UCSD-AML1 (cell line): ENCODE measurements around the gene SEPTIN11.
"Not testable (repeated sequence)": the region's sequence is repeated elsewhere in the genome, so short reads cannot be mapped to it uniquely, and the experiment has no call there.

Experiments
- DNase-seq: peaks from one replicate; lab custom pipeline; 2025; ENCODE audit not compliant: unreplicated experiment; lab: John Stamatoyannopoulos, UW

SEPTIN11 gene

DNA sequence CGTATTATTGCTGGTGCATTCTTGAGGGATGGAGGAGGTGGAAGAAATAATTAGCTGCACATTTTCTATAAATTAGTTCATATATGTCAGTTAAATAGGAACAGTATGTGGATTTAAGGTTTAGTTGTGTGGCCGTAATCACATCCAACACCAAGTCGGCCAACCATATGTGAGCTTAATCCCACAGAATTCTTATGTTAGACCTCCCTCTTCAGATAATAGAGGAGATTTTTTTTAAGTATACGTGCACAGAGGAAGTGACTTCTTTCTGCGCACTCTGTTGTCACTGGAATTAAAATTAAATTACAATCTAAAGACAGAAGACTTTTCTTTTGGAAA, 2.1 kb downstream of the SEPTIN11 start:
- DNase-seq: no peak

DNA sequence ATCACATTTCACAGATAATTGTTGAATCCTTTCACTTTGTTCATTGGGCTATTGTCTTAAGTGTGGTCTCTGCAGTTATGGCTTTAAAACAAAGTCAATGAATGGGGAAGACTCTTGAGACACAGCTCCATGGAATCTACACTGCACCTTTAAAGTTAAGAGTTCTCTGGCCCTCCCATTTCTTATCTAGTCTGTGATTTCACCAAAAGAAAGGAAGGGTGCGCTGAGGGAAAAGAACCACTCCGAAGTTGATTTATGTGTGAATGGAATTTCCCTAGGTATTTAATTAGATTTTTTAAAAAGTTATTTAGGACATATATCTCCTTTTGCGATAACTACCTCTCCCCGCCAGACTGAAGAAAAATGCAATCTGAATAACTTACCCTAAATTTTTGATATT, 2.5 kb downstream of the SEPTIN11 start:
- no peak for DNase-seq

DNA sequence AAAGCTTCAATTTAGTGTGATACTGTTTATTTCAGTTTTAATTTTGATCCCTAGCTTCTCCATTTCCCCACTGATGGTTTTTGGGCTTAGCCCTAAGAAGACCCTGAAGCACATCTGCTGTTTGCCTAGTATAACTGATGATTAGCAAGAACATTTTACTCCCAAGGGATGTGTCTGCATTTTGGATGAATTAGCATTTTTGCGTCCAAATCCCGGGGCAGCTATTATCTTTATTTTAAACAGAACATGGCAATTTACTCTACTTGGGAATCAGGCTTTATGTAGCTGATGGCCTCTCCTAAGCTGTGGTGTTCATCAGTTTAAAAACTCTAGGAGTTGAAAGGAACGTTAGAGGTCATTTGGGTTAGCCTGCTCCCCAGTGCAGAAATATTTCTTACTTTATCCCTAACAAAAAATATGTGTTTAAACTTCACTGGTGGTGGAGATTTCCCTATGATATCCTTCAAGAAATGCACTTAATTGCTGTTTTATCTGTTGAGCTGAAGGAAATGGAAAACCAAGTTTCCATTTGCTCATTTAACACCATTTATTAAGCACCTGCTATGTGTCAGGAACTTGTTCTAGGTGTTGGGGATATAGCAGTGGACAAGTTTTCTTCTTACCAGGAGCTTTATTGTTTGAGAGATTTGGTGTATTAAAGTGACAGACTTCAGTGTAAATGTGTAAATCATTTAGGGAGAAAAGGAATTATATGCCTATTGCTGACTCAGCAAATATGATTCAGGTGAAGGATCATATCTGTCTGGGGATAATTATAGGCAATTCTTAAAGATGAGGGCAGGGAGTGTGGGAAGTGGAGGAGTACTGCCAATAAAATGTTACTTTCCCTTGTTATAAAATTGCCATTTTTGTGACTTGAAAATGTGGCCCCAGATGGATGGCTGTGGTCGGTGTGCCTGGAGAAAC, 3.4 kb downstream of the SEPTIN11 start:
- DNase-seq: no peak

DNA sequence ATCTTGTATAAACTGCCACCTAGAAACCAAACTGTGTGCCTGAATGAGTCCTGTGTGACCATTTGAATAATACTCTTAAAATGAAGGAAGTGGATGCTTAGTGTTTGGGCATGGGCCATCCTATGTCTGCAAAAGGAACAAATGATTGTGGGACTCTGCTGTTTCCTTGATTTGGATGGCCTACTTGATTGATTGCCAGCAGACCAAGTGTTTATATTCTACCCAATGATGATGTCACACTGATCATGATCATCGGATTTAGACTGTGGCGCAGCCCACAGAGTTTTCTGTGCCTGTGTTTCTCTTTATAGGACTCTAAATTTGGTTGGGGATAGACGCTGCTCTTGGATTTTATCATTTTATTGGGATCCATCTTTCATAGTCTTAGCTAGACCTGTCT, 4.4 kb downstream of the SEPTIN11 start:
- DNase-seq: no peak

DNA sequence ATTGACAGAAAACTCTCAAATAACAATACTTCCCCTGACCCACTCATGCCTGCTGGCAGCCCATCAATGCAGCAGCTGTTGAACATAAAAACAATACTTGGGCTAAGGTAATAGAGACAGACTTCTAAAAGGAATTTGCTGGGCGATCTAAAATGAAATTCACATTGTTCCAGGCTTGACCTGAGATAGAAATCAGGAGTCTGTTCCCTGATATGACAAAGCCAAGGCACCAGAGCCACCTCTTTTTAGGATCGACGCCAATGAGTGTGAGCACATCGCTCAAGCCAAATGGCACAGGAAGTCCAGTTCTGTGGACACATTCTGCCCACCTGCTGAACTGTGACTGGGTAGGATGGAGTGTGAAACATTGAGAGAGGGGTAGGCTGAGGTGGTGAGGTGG, 4.9 kb downstream of the SEPTIN11 start:
- DNase-seq: no peak

- DNase-seq: no peak
Observed at GRCh38 chr4:76955182-76955581, 5.6 kb downstream of the SEPTIN11 start.

- DNase-seq: no peak
Observed at GRCh38 chr4:76957004-76957738, 7.6 kb downstream of the SEPTIN11 start.

DNA sequence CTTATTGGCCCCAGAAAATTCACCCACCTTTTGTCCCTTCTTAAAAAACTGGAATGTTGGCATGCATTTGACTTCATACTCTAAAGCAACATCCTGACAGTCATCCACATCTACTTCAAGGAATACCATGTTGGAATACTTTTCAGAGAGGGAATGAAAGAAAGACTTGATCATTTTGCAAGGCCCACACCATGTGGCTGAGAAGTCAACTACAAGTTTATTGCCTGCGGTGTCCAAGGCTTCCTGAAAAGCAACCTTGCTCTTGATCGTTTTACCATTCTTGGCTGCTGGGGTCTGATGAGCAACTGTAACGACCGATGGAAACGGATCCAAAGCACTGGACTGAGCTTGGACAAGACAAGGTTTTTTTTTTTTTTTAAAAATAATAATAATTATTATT, 9.3 kb downstream of the SEPTIN11 start:
- DNase-seq: no peak

- no peak for DNase-seq
Observed at GRCh38 chr4:76960014-76960413, 10.5 kb downstream of the SEPTIN11 start.

DNA sequence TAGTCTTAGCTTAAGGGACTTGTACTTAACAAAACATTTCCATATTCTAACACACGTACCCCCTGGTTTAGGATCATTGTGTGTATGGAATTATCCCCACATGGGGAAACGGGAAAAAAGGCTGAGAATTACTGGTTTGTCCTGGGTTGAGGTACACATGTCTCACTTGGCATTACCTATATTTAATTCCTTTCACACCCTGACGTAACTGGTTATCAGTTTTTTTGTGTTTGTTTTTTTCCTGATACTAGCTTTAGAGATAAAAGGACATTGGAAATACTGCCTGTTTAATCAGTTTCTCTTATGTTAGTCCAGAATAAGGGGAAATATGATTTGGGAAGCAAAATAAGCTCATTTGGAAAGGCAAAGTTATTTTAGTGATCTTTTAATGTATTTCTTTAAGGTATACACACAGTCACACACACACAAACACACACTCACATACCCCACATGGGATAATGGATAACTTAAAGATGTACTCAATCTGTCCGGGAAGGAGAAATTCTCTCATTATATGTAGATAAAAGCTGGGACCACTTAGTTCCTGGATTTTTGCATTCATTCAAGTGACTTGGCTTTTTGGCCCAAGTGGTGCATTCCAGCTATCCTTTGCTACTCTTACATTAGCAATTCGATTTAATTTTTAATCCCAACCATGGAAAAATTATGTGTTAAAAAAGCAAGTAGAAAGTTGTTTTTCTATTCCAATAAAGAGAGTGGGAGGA, 13.0 kb downstream of the SEPTIN11 start:
- DNase-seq: no peak

- no peak for DNase-seq
Observed at GRCh38 chr4:76963131-76963750, 13.7 kb downstream of the SEPTIN11 start.

- DNase-seq: not testable (repeated sequence)
Observed at GRCh38 chr4:76963927-76964326, 14.4 kb downstream of the SEPTIN11 start.

GRCh38 chr4:76964769-76965168, 15.2 kb downstream of the SEPTIN11 start:
- DNase-seq: no peak

DNA sequence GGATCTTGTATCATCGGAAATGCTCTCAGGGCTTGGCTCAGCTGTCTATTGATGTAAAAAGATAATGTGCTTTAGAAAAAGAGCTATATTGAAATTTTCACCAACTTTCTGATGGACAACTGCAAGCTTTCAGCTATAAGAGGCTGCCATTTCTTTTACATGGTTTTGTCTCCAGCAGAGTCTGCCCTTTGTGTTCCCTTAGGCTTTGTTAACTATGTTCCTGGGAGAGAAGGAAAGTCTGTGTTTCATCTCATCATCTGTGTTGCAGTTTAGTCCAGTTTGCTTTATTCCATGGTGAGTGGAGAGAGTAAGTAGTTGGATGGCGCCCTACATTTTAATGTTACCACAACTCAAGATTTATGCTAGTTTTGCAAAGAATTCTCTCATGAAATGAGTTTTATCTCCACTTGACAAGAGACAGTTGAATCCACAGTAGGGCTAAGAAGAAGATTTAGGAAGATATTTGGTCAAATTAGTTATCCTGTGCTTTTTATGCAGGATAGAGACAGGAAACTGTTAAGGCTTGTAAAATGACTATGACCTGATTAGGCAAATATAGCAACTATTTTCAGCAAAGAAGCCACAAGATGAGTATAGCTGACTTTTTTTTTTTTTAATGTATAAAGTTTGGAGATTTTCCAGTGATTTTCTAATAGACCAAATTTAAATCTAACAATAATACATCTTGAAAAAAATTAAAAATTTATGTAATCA, 16.5 kb downstream of the SEPTIN11 start:
- DNase-seq: no peak

DNA sequence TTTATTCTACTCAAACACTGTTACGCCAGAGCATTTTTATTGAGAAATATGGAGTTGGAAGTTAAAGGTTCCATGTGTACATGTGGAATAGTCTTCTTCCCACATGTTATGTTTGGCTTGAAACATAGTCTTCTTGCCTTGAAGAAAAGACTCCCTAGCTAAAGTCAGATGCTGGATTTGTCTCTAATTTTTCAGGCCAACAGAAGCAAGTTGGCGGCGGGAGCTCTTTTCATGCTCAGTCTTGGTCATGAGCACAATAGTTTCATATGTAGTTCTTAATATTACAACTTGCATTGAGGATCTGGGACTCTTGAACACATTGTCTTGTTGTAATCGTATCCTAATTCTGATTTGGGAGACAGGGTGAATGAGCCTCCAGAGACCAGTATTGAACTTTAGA, 19.4 kb downstream of the SEPTIN11 start:
- no peak for DNase-seq

- no peak for DNase-seq
Observed at GRCh38 chr4:76969495-76969894, 19.9 kb downstream of the SEPTIN11 start.

DNA sequence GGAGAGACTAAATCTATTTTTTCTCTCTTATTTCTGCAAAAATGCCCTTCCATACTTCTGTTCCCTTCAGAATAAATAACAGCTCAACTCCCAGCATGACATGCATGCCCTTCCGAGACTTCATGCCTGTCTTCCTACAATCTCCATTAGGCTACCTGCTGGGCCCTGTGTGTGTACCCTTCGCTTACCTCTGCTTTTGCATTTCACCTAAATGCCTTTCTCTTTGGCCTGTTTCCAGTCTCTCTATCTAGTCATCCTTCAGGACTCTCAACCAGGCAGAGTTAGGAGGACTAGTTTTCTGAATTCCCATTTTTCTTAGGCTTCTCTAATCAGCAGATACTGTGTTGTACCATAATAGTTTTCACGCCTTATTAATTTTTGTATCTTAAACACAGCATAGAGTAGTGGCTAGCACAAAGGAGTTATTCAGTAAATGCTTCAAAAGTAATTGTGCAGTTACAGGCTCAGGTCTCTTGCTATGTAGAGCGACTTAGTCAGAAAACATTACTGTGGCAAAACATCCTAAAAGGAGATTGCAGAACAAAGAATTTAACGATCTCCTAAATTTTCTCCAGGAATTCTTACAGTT, 20.5 kb downstream of the SEPTIN11 start:
- no peak for DNase-seq

GRCh38 chr4:76972306-76972705, 22.8 kb downstream of the SEPTIN11 start:
- no peak for DNase-seq

- DNase-seq: no peak
Observed at GRCh38 chr4:76974150-76974549, 24.6 kb downstream of the SEPTIN11 start.

- no peak for DNase-seq
Observed at GRCh38 chr4:76977113-76977512, 27.6 kb downstream of the SEPTIN11 start.
